Glomerular endothelial cell (primary cell): ENCODE results near the gene DAAM2. TPM values are rescaled to one million over a fixed set of nuclear protein-coding genes. Genes with fewer than 3 reads are reported as not detected.

Experiments used
- DNase-seq: peaks from one replicate; pipeline ENCODE4 v3.0.0-alpha.2; 2011; ENCODE audit warnings: low read depth, low spot score; ENCODE audit errors: extremely low read depth
- total RNA-seq: library from RNA; depleted of rRNA; stranded (reverse); fragments of >200 nt; gene quantifications from 2 replicates; pipeline ENCODE4 v1.2.3, GENCODE V29; 2015

Gene DAAM2
- total RNA-seq, 1 donor from 2014 or later: 1.2 TPM

- no peak for DNase-seq
Measured at GRCh38 chr6:39815356-39815755, 23.2 kb downstream of the DAAM2 start.

- no peak for DNase-seq
Measured at GRCh38 chr6:39816747-39817146, 24.6 kb downstream of the DAAM2 start.

DNA sequence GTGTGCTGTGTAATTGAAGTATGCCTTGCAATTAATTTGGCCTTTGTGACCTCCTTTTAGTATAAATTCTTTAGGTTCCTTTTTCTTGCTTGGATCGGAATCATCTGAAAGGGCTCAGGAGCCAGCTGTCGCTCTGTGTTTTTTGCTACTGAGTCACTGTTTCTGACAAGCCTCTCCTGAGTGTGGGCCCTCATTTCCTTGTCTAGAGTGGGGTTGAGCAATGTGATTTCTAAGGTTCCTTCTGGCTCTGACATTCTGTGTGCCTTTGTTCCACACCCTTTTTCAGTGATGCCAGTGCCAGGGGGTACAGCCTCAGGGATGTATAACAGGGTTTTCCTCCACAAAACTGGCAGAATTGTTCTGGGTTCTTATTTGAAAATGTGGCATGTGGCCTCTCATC is 26.5 kb downstream of the DAAM2 start:
- no peak for DNase-seq

- DNase-seq: no peak
Measured at GRCh38 chr6:39819228-39819627, 27.1 kb downstream of the DAAM2 start.

GRCh38 chr6:39819676-39820075 is 27.5 kb downstream of the DAAM2 start:
- DNase-seq: no peak

GRCh38 chr6:39820553-39820952 is 28.4 kb downstream of the DAAM2 start:
- no peak for DNase-seq

DNA sequence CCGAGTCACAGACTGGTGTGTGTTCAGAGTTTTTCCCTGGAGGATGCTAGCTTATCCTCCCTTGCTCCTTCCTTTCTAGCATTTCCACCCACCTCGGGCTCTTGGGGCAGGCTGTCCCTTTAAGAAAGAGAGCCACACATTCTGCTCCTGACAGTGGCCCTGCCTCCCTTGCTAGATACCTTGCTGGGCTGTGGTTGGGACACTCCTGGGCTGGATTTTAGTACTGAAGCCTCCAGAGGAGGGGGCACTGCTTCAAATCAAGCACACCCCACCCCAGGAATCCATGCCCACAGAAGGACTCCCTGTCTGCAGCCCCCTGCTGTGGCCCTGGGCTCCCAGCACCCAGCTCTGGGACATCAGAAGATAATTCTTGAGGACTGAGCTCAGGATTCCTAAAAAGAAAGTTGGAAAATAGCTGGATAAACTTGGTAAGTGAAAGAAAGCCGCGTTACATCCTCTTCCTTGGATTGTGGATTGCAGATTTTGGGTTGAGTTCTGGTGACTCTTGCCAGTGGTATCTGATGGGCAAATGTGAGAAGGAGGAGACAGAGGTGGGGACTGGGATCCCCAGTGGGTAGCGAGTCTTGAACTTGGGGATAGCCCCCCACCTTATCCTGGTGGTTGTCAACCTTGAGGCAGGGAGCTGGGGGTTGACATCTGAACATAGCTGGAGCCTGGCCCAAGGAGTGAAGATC is 29.0 kb downstream of the DAAM2 start:
- no peak for DNase-seq

- no peak for DNase-seq
Measured at GRCh38 chr6:39821742-39822532, 29.8 kb downstream of the DAAM2 start.

- no peak for DNase-seq
Measured at GRCh38 chr6:39822846-39823815, 31.0 kb downstream of the DAAM2 start.

DNA sequence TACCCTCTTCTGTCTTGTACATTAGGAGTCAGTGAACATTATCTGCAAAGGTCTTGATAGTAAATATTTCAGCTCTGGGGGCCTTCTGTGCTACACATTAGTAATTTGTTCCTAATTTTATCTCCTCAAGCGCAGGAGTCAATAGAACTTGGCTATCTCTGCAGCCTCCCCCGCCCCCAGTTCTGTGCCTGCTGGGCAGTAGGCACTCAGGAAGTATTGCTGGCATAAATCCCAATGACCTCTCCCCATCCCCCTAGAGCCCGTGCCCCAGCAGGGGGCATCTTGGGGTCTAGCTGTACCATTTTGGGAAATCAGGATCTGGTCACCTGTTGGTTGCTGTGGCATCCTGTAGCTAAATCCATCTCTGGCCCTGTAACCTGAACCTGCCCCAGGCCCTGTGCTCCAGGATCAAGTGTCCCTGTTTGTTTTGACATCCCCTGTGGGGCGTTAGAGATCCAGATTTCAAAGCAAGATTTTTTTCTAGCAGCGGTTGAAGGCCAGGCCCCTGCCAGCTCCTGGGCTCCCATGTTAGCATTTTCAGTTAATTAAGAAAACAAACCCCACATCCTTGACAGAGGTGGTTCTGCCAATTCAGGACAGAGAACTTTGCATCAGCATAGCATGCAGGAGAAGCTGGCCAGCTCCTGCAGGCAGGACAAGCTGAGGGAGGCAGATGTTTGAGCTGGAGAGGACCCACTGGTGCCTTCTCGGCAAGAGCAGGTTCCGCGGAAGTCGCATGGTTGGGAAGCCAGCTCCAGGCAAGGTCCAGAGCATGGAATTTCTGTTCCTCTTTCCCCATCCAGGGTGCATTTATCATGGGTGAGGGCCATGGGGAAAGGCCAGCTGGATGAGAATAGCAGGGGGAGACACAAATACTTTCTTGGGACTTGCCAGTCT is 32.1 kb downstream of the DAAM2 start:
- DNase-seq: no peak

DNA sequence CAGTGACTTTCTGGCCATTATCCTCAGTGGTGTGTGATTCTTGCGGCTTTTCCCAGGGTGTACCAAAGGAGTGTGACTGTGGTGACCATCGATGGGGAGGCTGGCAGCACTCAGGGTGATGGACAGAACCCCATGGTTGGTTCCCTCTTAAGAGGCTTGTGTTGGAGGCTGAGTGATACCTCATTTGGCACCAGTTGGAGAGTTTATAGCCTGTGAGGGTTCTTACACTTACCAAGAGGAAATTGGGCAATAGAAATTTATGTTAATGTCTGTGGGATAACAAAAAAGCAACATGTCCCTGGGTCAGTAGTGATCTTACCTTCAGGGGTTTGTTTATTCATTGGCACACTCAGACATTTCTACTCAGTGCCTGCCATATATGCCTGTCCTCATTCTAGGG is 37.2 kb downstream of the DAAM2 start:
- DNase-seq: no peak

DNA sequence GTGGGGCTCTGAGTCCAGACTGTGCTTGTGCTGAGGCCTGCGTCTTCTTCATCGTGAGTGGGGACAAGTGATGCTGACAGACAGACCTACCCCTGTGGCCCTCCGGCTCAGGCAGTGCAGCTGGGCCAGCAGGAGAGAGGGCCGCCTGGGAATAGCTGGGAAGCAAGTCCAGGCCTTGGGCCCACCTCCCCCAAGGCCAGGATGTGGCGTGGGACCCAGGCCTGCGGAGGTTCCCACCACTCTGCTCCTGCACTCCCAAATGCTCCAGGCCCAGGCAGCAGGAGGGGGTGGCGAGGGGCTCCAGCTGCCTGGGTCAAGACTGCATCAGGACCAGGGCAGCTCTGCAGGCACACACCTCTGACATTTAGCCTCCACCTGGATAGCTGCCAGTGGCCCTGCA is 38.3 kb downstream of the DAAM2 start:
- DNase-seq: no peak

DNA sequence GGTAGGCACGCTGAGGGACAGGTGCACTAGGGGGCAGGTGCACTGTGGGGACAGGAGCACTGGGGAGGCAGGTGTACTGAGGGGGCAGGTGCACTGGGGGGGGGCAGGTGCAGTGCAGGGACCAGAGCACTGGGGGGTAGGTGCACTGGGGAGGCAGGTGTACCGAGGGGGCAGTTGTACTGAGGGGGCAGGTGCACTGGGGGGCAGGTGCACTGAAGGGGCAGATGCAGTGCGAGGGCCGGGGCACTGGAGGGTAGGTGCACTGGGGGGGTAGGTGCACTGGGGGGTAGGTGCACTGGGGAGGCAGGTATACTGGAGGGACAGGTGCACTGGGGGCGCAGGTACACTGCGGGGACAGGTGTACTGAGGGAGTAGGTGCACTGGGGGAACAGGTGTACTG is 39.5 kb downstream of the DAAM2 start:
- no peak for DNase-seq

DNA sequence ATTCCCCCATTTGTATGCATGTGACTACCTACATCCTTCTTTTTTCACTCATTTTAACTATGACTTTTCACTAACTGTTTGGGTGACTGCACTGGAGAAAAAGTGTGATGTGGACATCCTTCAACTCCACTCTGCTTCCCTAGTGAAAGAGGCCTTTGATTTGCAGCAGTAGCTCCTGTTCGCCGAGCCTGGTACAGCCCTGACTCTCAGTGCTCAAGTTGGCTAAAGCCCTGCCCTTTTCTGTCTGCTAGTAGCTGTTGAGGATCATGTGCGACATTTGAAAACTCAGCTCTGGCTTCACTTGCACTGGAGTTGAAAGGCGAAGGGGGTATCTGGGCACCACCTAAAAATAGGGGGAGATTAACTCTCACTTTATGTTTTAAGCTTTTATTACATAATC is 42.1 kb downstream of the DAAM2 start:
- no peak for DNase-seq

GRCh38 chr6:39834866-39835265 is 42.7 kb downstream of the DAAM2 start:
- DNase-seq: no peak

GRCh38 chr6:39835821-39836295 is 43.7 kb downstream of the DAAM2 start:
- no peak for DNase-seq

DNA sequence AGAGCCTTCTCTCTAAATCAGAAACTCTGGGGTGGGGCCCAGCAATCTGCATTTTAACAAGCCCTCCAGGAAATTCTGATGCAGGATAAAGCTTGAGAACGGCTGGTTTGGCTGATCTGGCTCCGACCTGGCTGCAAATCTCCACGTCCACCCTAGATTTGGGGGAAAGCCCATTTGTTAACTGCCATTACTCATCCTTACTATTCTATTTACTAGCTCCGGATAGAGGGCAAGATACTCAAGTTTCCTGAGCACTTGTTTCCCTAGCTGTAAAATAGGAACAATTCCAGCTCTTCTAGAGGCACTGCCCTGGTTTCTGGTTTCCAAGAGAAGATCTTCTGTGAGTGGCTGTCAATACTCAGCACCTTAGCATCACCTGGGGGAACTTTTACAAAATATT is 44.4 kb downstream of the DAAM2 start:
- no peak for DNase-seq

DNA sequence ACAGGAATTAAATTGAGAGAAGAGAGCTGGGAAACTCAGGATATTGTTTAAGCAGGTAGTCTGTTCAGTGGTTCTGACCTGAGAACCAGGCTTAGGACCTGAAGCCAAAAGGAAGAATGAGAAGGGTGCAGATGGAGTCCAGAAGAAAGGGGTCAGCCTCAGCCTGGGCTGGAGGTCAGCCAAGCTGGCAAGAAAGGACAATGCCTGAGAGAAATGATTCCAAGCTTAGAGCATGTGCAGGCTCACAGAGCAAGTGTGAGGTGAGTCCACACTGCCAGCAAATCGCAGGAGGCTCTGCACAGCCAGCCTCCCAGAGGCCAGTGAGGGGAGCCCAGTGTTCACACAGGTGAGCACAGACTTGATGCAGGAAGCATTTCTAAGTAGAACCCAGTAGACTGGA is 47.3 kb downstream of the DAAM2 start:
- DNase-seq: no peak

- DNase-seq: no peak
Measured at GRCh38 chr6:39840781-39841180, 48.6 kb downstream of the DAAM2 start.

DNA sequence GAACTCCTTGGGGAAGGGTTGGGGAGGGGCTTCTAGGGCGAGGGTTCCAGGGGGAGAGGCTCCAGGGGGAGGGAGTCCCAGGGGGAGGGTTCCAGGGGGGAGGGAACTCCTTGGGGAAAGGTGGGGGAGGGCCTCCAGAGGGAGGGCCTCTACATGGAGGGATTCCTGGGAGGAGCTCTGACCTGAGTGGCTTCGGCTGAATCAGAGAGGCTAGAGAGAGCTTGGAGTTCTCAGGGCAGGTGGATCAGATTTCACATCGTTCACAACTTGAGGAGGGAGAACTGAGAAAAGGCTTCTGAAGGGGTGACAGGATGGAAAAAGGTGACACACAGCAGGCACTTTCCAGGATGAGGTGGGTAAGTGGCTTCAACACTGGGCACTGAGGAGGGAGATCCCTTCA is 49.1 kb downstream of the DAAM2 start:
- no peak for DNase-seq
